Activated CD4-positive, alpha-beta T cell treated with anti-CD3 and anti-CD28 coated beads, Interleukin-10, Interleukin-2, amounts not matched to agents 100 ng/mL and 50 ng/mL, durations not matched to agents 16 hours and 8 hours (primary cell): ENCODE results near the gene KIAA0930.

Experiments used
- DNase-seq: peaks from one replicate; pipeline ENCODE4 v3.0.0-alpha.2; 2020

The KIAA0930 gene

GRCh38 chr22:45166932-45167331 lies 73.8 kb downstream of the KIAA0930 start:
- no peak for DNase-seq

GRCh38 chr22:45164270-45165088 lies 76.2 kb downstream of the KIAA0930 start:
- peak; percentile 29 for DNase-seq

GRCh38 chr22:45163451-45164269 lies 77.0 kb downstream of the KIAA0930 start, which contains the start of gene NUP50:
TSS of gene NUP50 (plus strand) at chr22:45163925. CDS start at chr22:45168178, 4,253 bp downstream.
- DNase-seq, result peak; percentile 98

- peak; percentile 30 for DNase-seq
These were observed 77.6 kb downstream of the KIAA0930 start for GRCh38 chr22:45163099-45163450.

- no peak for DNase-seq
These were observed 78.2 kb downstream of the KIAA0930 start for GRCh38 chr22:45162531-45162930.

GRCh38 chr22:45159652-45160462 lies 80.8 kb downstream of the KIAA0930 start:
- DNase-seq, result no peak

- DNase-seq, result no peak
These were observed 82.8 kb downstream of the KIAA0930 start for GRCh38 chr22:45157907-45158306.

GRCh38 chr22:45155050-45155840 lies 85.4 kb downstream of the KIAA0930 start:
- no peak for DNase-seq

- DNase-seq, result no peak
These were observed 86.3 kb downstream of the KIAA0930 start for GRCh38 chr22:45154383-45154782.

- DNase-seq, result no peak
These were observed 89.2 kb downstream of the KIAA0930 start for GRCh38 chr22:45151503-45151902.

- no peak for DNase-seq
These were observed 90.6 kb downstream of the KIAA0930 start for GRCh38 chr22:45150139-45150538.

- no peak for DNase-seq
These were observed 91.0 kb downstream of the KIAA0930 start for GRCh38 chr22:45149671-45150070.

- DNase-seq, result no peak
These were observed 95.8 kb downstream of the KIAA0930 start for GRCh38 chr22:45144916-45145315.

GRCh38 chr22:45142376-45142775 lies 98.3 kb downstream of the KIAA0930 start:
- DNase-seq, result no peak
